ENCODE measurements around the gene DTNBP1.

Gene DTNBP1

DNA sequence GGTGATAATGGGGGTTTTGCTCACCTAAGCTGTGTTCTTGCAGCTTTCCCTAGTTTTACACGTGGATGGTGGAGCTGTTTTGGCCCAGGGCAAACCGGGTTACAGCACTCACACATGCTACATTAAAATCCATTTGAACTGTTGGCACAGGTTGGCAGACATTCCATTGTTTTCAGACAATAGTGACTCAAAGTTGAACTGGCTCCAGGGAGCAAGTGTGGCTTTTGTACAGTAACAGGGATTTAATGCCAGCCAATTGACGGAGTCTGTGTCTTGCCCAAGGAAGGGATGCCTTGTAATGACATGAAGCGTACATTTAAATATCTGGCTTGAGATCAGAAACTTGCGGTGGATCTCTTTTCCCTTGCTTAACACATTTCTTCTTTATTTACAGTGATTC, 183.1 kb downstream of the DTNBP1 start:
- Histone ChIP-seq H3K4me3 (ENCODE audit: low read depth in 1 of 2, low read length in 2 of 2) (no peak overlapping the region), H3K4me1 (ENCODE audit: insufficient read depth, low read length) (peaks cover 29% of the 10 kb centered on the region), H3K27ac (ENCODE audit: low read depth, low read length) (no peak overlapping the region)

DNA sequence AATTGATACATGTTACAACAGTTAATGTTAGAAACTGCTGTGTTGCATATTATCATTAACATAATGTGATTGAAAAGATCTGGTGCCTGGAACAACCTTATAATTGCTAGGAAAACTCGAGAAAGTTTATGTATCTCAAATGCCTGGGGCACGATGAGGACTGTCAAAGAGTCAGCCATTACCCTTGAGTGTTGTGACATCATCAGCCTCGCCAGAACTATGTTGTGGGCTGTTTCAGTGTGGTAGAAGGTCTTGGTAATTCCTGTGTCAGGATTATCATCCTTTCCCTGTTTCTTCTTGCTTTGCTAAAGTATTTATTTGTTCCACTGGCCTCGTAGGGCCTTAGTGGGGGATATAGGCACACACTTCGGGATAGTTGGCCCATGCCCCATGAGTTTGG, 185.1 kb downstream of the DTNBP1 start:
- Histone ChIP-seq H3K27ac (ENCODE audit: low read depth, low read length) (no peak overlapping the region), H3K4me3 (ENCODE audit: low read depth in 1 of 2, low read length in 2 of 2) (no peak overlapping the region), H3K36me3 (ENCODE audit: insufficient read depth, low read length) (no peaks in the 10 kb centered on the region), H3K27me3 (ENCODE audit: control insufficient read depth in 1 of 2, insufficient read depth in 2 of 2, low read length in 2 of 2) (no peaks in the 10 kb centered on the region), H3K4me1 (ENCODE audit: insufficient read depth, low read length) (peaks cover 29% of the 10 kb centered on the region), H3K9ac (ENCODE audit: low read length) (no peak overlapping the region), H3K9me3 (ENCODE audit: low read length) (no peaks in the 10 kb centered on the region)

More for the DNA sequence above, 183.1 kb downstream of the DTNBP1 start:
- Histone ChIP-seq H3K36me3 (ENCODE audit: insufficient read depth, low read length) (no peaks in the 10 kb centered on the region), H3K9ac (ENCODE audit: low read length) (no peak overlapping the region), H3K27me3 (ENCODE audit: control insufficient read depth in 1 of 2, insufficient read depth in 2 of 2, low read length in 2 of 2) (no peaks in the 10 kb centered on the region), H3K9me3 (ENCODE audit: low read length) (no peaks in the 10 kb centered on the region)

DNA sequence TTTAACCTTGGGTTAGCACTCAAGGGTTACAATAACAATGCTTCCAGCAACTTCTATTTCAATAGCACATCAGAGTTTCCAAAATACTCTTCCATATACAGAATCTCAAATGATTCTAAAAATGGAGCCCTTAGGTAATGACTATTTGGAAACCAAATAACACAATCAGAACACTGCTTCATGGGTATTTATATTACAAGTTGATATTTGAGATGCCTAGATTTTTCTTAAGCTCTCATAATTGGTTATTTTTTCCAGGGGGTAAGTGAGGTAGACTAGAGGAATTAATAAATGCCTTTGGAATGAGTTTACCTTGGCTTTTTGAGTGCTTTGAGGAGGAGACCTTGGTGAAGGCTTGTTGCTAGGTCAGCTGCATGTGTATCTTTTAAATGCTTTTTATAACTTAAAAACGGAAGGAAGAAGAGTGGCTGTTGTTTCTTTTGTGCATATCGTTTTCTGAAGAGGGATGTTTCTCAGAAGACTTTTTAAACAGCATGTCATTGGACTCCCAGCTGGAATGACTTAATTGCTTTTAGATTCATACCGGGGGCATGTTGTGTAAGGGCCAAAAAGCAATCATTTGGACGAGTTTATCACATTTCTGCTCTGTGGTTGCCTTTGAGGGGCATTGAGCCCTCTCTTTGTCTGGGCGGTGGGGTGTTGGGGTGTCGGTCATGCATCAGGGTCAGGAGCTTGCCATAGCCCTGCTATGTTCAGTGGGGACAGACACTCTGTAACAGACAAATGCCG, 186.0 kb downstream of the DTNBP1 start:
- no peak overlapping the region for H3K9ac ChIP-seq (ENCODE audit: low read length)
- no peaks in the 10 kb centered on the region for H3K27me3 ChIP-seq (ENCODE audit: control insufficient read depth in 1 of 2, insufficient read depth in 2 of 2, low read length in 2 of 2)
- no peaks in the 10 kb centered on the region for H3K36me3 ChIP-seq (ENCODE audit: insufficient read depth, low read length)
- H3K4me3 ChIP-seq (ENCODE audit: low read depth in 1 of 2, low read length in 2 of 2) = no peak overlapping the region
- no peak overlapping the region for H3K27ac ChIP-seq (ENCODE audit: low read depth, low read length)
- no peaks in the 10 kb centered on the region for H3K9me3 ChIP-seq (ENCODE audit: low read length)
- peaks cover 29% of the 10 kb centered on the region for H3K4me1 ChIP-seq (ENCODE audit: insufficient read depth, low read length)

DNA sequence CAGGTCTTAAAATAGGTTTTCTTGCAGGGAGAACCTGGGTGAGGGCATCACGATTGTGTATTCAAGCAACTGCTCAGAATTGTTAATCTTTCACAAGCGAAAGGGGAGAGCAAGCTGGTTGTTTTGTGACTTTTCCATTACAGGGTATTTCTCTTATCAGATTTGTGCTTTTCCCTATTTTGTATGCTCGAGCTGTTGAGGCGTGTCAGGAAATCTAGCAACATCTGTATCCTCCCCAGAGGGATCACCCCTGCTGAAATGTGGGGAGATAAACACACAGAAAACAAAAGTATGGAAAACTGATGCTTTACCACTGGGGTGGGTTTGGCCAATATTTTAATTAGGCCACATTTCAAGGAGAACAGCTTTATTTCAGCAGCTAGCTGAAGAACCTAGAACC, 187.0 kb downstream of the DTNBP1 start:
- Histone ChIP-seq H3K4me3 (ENCODE audit: low read depth in 1 of 2, low read length in 2 of 2) (no peak overlapping the region), H3K9me3 (ENCODE audit: low read length) (no peaks in the 10 kb centered on the region), H3K27ac (ENCODE audit: low read depth, low read length) (no peak overlapping the region), H3K4me1 (ENCODE audit: insufficient read depth, low read length) (peaks cover 29% of the 10 kb centered on the region), H3K27me3 (ENCODE audit: control insufficient read depth in 1 of 2, insufficient read depth in 2 of 2, low read length in 2 of 2) (no peaks in the 10 kb centered on the region), H3K9ac (ENCODE audit: low read length) (no peak overlapping the region), H3K36me3 (ENCODE audit: insufficient read depth, low read length) (no peaks in the 10 kb centered on the region)

DNA sequence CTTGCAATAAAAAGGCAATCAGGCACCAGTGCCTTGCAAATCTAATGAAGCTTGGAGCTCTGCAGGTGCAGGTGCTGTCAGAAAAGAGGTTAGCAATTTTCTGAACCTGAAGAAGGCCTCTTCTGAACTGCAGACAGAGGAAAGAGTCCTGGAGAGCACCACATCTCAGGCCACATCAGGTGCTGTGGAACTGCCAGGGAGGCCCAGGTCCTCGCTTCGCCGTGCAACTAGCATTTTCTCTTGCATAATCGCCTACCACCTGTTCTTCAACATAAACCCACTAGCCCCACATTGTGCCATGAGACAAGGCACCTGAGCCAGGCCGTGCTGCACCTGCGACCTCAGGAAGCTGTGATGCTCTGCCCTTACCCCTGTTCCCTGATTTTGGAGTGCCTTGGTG, 187.6 kb downstream of the DTNBP1 start:
- Histone ChIP-seq H3K9ac (ENCODE audit: low read length) (no peak overlapping the region), H3K27me3 (ENCODE audit: control insufficient read depth in 1 of 2, insufficient read depth in 2 of 2, low read length in 2 of 2) (no peaks in the 10 kb centered on the region), H3K27ac (ENCODE audit: low read depth, low read length) (no peak overlapping the region), H3K9me3 (ENCODE audit: low read length) (no peaks in the 10 kb centered on the region), H3K4me1 (ENCODE audit: insufficient read depth, low read length) (peaks cover 29% of the 10 kb centered on the region), H3K4me3 (ENCODE audit: low read depth in 1 of 2, low read length in 2 of 2) (no peak overlapping the region), H3K36me3 (ENCODE audit: insufficient read depth, low read length) (no peaks in the 10 kb centered on the region)

DNA sequence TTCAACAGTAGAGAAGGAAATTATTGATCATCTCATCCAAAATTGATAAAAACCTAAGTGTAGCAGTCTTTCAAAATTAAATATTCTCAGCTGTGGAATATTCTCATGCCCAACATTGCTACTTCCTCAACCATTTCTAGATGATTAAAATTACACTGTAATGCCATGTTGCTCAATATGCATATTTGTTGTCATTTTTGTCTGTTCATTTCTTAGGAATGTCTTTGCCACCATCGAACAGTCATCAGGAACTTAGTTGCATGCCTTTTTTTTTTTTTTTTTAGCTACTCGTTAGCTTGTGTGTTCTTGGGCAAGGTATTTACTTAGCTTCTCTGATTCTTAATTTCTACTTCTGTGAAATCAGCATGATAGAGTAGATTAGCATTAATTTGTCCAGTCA, 188.6 kb downstream of the DTNBP1 start:
- H3K27me3 ChIP-seq (ENCODE audit: control insufficient read depth in 1 of 2, insufficient read depth in 2 of 2, low read length in 2 of 2) = no peaks in the 10 kb centered on the region
- H3K9me3 ChIP-seq (ENCODE audit: low read length) = no peaks in the 10 kb centered on the region
- H3K9ac ChIP-seq (ENCODE audit: low read length) = no peak overlapping the region
- peaks cover 29% of the 10 kb centered on the region for H3K4me1 ChIP-seq (ENCODE audit: insufficient read depth, low read length)
- no peak overlapping the region for H3K27ac ChIP-seq (ENCODE audit: low read depth, low read length)
- no peaks in the 10 kb centered on the region for H3K36me3 ChIP-seq (ENCODE audit: insufficient read depth, low read length)
- no peak overlapping the region for H3K4me3 ChIP-seq (ENCODE audit: low read depth in 1 of 2, low read length in 2 of 2)

DNA sequence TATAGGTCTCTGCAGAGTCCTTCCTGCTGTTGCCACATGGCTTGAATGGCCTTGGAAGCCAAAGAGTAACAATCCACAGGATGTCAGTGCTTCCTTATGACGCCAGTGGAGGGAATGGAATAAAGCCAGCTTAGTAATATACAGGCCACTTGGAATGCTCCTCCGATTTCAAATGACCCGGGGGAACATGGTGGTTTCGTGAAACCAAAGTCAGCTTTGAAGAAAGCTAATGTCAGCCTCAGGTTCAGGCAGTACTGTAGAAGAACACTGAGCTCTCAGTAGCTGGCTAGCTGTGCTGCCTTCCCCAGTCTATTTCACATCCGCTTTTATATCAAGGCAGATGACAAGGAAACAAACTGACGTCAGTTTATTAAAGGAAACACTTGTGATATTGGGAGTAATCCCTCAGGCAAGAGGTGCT, 189.1 kb downstream of the DTNBP1 start:
- Histone ChIP-seq H3K4me1 (ENCODE audit: insufficient read depth, low read length) (peaks cover 29% of the 10 kb centered on the region), H3K9me3 (ENCODE audit: low read length) (no peaks in the 10 kb centered on the region), H3K4me3 (ENCODE audit: low read depth in 1 of 2, low read length in 2 of 2) (no peak overlapping the region), H3K9ac (ENCODE audit: low read length) (no peak overlapping the region), H3K27me3 (ENCODE audit: control insufficient read depth in 1 of 2, insufficient read depth in 2 of 2, low read length in 2 of 2) (no peaks in the 10 kb centered on the region), H3K27ac (ENCODE audit: low read depth, low read length) (no peak overlapping the region), H3K36me3 (ENCODE audit: insufficient read depth, low read length) (no peaks in the 10 kb centered on the region)

DNA sequence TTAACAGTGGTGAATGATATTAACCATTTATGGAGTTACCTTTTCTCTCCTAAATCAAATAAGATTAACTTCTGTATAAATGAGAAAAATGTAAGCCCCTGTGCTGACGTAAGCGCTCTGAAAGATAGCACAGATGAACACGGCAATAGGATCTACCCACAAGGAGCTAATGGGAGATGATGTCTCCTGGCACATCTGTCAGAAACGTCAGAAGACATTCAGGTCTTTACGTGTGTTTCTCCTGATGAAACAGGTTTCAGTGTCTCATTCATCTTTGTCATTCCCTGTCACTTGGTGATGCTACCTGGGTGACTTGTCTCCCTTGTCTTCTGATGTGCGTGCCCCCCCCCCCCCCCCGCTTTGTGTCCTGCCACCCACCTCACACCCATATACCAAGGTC, 189.7 kb downstream of the DTNBP1 start:
- H3K9me3 ChIP-seq (ENCODE audit: low read length) = no peaks in the 10 kb centered on the region
- H3K27ac ChIP-seq (ENCODE audit: low read depth, low read length) = no peak overlapping the region
- no peak overlapping the region for H3K4me3 ChIP-seq (ENCODE audit: low read depth in 1 of 2, low read length in 2 of 2)
- no peaks in the 10 kb centered on the region for H3K27me3 ChIP-seq (ENCODE audit: control insufficient read depth in 1 of 2, insufficient read depth in 2 of 2, low read length in 2 of 2)
- H3K9ac ChIP-seq (ENCODE audit: low read length) = no peak overlapping the region
- H3K36me3 ChIP-seq (ENCODE audit: insufficient read depth, low read length) = no peaks in the 10 kb centered on the region
- peaks cover 29% of the 10 kb centered on the region for H3K4me1 ChIP-seq (ENCODE audit: insufficient read depth, low read length)
